Measurements from ENCODE around the gene PCBD1.
A peak's percentile ranks its signal among the peaks of the same experiment; 100 is the strongest.

PCBD1 gene

GRCh38 chr10:70847659-70848360 lies 40.6 kb downstream of the PCBD1 start:
- no peak for TF ChIP-seq CTCF (conservative IDR thresholded peaks at IDR 0.05; ENCODE audit: low read length)
- DNase-seq (ENCODE audit: low read depth), result peak; percentile 18
- H3K4me3 ChIP-seq (ENCODE audit: low read length), result no peak overlapping the region

DNA sequence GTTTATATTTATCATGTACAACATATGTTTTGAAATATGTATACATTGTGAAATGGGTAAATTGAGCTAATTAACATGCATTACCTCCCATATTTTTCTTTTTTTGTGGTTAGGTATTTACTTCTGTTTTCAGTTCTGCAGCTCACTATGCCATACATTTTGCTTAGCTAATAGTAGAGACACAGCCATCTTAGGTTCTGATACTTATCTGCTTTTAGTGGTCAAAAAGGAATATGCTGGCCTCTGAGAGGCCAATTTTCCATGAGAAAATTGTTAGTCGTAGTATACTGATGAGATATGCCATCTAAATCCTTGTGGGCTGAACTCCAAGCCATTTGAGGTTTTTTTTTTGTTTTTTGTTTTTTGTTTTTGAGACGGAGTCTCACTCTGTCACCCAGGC lies 41.6 kb downstream of the PCBD1 start:
- H3K4me3 ChIP-seq (ENCODE audit: low read length), result no peak overlapping the region
- DNase-seq (ENCODE audit: low read depth), result no peak
- no peak for TF ChIP-seq CTCF (conservative IDR thresholded peaks at IDR 0.05; ENCODE audit: low read length)

- TF ChIP-seq CTCF (conservative IDR thresholded peaks at IDR 0.05; ENCODE audit: low read length), result no peak
- DNase-seq (ENCODE audit: low read depth), result no peak
- no peak overlapping the region for H3K4me3 ChIP-seq (ENCODE audit: low read length)
These were observed 42.5 kb downstream of the PCBD1 start for GRCh38 chr10:70845816-70846215.

- no peak overlapping the region for H3K4me3 ChIP-seq (ENCODE audit: low read length)
- DNase-seq (ENCODE audit: low read depth), result no peak
- TF ChIP-seq CTCF (conservative IDR thresholded peaks at IDR 0.05; ENCODE audit: low read length), result no peak
These were observed 43.1 kb downstream of the PCBD1 start for GRCh38 chr10:70845256-70845655.

GRCh38 chr10:70843776-70844489 lies 44.4 kb downstream of the PCBD1 start:
- DNase-seq (ENCODE audit: low read depth), result no peak
- no peak for TF ChIP-seq CTCF (conservative IDR thresholded peaks at IDR 0.05; ENCODE audit: low read length)
- H3K4me3 ChIP-seq (ENCODE audit: low read length), result no peak overlapping the region

GRCh38 chr10:70843333-70843732 lies 45.0 kb downstream of the PCBD1 start:
- TF ChIP-seq CTCF (conservative IDR thresholded peaks at IDR 0.05; ENCODE audit: low read length), result no peak
- H3K4me3 ChIP-seq (ENCODE audit: low read length), result no peak overlapping the region
- DNase-seq (ENCODE audit: low read depth), result no peak

DNA sequence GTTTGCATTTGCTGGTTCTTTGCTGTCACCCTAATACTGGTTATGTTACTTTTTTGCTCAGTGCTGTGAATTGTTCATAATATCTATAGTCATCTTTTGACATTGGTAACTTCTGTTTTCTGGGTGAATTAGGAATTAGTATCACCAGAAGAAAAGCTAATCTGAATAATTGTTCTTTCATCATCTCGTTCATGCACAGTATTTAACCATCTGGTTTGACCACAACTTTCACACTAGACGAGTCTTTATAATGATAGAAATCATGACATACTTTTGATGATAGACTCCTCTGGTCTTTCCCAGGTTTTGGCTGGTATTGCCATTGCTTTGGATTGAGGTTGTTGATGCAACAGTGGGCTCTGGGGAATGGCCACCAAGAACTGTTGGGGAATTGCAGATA lies 47.5 kb downstream of the PCBD1 start:
- no peak for DNase-seq (ENCODE audit: low read depth)
- no peak for TF ChIP-seq CTCF (conservative IDR thresholded peaks at IDR 0.05; ENCODE audit: low read length)
- no peak overlapping the region for H3K4me3 ChIP-seq (ENCODE audit: low read length)

Data from AG10803 (cell line).